ENCODE data around the gene RTN4R.

RTN4R gene

DNA sequence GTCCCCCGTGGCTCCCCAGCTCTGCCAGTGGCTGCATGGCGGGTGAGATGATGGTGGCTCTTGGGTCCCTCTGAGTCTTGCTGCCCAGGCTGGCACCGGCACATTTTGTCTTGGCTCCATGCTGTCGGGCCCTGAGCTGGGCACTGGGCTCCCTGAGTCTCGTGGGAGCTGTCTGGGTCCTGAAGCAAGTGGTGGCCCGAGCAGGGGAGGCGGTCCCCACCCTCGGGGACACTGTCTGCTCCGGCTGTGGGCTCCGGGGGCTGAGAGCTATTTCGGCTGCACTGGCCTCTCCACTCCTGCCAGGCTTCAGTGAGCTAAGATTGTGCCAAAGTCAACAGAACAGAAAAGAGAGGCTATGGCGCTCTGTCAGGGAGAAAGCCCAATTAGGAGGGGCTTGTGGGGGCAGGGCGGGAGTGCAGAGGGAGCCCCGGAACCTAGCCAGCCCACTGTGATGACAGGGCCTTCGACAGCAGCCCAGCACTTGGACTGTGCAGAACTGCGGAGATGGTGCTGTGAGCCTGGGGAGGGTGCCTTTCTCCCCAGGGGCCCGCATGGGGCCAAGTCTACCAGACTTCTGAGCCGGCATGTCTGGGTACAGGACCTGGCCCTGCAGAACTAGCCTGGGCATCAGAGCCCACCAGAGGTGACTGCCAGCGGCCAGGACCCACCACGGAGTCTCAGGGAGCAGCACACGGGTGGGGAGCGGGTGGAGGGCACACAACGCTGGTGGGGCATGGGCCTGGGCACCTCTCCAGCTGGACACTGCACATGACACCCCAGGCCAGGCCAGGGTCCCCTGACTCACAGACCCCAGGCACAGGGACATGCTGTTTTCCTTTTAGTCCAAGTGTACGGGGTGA is 38.0 kb downstream of the RTN4R start:
- no peak for DNase-seq (ENCODE audit: low read depth in 3 of 3)

- DNase-seq (ENCODE audit: low read depth in 3 of 3), result no peak
Measured at GRCh38 chr22:20228939-20229272, 39.2 kb downstream of the RTN4R start.

DNA sequence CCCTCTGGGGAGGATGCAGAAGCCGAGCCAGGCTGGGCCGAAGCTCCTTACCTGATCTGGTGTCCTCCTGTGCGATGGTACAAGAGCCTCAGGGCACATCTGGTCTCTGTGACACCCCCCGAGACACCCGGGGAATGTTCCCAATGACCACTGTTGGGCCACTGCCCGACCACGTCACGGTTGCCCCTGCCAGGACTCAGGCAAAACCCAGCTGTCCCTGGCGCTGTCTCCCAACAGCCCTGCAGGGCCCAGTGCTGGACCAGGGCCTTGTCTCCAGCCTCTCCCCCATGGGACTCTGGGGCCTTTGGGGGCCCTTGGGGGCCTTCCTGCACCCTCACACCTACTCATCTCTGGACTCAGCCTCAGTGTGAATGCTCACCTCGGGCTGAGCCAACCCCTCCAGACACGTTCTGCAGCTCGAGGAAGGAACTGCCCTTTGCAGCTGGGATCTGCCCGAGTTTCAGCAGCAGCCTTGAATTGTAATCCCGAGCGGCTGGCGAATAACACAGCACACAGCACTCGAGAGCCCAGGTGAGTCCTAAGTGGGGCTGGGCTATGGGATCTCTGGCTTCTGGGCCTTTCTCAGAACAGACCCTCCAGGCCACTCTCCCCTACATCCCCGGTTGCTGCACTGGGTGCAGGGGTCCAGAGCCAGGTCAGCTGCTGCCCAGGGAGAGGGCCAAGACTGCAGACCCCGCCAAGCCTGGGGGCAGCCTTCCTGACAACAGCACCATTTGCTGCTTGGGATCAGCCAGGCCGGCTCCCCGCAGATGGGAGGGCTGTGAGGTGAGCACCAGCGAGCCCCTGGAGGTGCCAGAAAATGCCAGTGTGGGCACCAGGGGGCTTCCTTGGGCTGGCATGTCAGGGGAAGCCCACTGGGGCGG is 39.8 kb downstream of the RTN4R start:
- DNase-seq (ENCODE audit: low read depth in 3 of 3), result no peak

DNA sequence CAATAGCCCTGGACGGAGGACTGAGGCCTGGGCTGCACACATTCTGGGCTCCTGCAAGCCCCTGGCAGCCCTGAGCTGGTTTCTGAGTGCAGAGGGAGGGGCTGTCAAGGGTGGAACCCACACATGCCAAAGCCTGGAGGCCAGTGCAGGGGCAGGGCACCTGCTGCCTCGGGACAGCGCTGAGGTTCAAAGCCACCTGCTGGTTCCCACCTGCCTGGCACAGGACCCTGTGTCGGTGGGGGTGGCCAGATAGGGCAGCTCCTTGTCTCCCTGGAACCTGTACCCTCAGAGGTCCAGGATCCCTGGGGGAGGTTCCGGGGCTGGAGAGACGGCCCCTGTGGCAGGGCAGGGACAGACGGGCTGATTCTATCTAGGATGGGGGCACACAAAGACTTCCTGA is 40.8 kb downstream of the RTN4R start:
- no peak for DNase-seq (ENCODE audit: low read depth in 3 of 3)

DNA sequence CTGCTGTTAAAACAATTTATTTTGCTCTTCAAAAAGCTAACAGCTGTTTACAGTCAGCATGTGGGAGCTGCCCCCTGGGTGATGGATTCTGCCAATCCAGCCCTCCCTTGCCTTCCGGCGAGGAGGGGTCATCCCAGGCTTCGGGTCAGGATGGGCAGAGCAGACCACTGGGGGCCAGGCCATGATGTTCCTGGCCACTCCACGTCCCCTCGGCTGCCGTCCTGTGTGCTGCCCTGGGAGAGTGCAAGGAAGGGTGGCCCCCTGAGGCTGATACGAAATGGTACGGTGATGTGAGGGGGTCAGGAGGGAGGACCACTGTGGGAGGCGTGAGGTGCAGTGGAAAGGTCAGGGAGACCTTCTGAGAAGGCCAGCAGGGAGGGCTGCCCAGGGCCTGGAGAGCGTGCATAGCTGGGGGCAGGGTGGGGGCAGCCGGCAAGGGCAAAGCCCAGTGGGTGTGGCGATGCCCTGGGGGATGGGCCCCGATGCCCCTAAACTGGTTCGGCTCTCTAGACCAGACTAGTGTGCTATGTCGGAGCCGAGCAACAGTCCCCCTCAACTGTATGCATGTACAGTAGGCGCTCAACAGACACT is 41.3 kb downstream of the RTN4R start:
- DNase-seq (ENCODE audit: low read depth in 3 of 3), result no peak

- DNase-seq (ENCODE audit: low read depth in 3 of 3), result no peak
Measured at GRCh38 chr22:20226077-20226716, 41.9 kb downstream of the RTN4R start.

GRCh38 chr22:20225693-20225966 is 42.5 kb downstream of the RTN4R start:
- DNase-seq (ENCODE audit: low read depth in 3 of 3), result no peak

- DNase-seq (ENCODE audit: low read depth in 3 of 3), result no peak
Measured at GRCh38 chr22:20224917-20225692, 43.0 kb downstream of the RTN4R start.

DNA sequence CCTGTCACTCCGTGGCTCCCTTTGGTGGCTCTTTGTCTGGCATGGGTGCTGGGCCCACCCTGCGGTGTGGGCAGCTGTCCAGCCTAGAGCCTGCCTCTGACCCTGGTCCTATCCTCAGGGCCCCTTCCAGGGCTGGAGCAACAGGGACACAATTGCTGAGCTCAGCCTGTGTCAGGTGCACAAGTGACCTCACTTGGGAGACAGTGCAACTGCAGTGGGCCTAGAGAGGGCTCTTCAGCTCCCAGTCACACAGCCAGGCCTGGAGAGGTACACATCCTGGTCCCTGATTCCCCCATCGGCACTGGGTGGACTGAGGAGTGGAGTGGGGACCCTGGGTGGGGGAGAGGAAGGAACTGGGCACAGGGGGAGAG is 43.9 kb downstream of the RTN4R start:
- DNase-seq (ENCODE audit: low read depth in 3 of 3), result no peak

DNA sequence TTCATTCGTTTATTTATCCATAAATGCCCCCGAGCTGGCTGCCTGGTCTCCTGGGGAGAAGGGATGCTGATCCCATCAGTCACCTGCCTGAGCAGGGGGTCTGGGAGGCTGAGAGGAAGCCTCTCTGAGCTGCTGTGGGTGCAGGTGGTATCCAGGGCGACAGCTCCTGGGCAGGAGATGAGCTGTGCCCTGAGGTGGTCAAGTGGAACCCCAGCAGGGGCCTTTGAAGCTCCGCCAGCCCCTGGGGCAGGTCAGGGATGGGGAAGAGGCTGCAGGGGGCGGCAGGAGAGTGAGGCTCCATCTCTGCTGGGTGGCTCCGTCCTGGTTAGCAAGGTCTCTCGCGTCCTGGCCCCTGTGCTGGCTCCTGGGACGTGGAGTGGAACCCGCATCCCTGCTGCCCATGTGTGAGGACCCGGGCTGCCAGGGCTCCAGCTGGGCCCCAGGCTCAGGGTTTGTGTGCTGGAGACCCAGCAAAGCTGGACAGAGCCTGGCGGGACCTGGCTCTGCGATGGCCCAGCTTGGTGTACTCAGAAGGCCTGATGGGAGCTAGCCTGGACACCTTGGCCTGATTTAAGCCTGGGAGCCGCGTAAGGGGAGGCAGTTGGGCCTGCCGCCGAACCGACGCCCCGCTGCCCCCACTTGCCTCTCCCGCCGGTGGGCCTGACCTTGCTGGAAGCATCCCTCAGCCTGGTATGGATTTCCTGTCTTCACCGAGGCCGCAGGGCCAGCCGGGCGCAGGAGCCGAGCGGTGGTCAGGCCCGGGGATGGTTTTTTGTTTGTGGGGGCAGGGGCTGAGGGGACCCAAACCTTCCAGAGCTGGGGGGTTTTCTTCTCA is 44.5 kb downstream of the RTN4R start:
- no peak for DNase-seq (ENCODE audit: low read depth in 3 of 3)

- no peak for DNase-seq (ENCODE audit: low read depth in 3 of 3)
Measured at GRCh38 chr22:20222764-20223420, 45.2 kb downstream of the RTN4R start.

GRCh38 chr22:20221421-20222340 is 46.4 kb downstream of the RTN4R start:
- DNase-seq (ENCODE audit: low read depth in 3 of 3), result no peak

- no peak for DNase-seq (ENCODE audit: low read depth in 3 of 3)
Measured at GRCh38 chr22:20220629-20221026, 47.5 kb downstream of the RTN4R start.

DNA sequence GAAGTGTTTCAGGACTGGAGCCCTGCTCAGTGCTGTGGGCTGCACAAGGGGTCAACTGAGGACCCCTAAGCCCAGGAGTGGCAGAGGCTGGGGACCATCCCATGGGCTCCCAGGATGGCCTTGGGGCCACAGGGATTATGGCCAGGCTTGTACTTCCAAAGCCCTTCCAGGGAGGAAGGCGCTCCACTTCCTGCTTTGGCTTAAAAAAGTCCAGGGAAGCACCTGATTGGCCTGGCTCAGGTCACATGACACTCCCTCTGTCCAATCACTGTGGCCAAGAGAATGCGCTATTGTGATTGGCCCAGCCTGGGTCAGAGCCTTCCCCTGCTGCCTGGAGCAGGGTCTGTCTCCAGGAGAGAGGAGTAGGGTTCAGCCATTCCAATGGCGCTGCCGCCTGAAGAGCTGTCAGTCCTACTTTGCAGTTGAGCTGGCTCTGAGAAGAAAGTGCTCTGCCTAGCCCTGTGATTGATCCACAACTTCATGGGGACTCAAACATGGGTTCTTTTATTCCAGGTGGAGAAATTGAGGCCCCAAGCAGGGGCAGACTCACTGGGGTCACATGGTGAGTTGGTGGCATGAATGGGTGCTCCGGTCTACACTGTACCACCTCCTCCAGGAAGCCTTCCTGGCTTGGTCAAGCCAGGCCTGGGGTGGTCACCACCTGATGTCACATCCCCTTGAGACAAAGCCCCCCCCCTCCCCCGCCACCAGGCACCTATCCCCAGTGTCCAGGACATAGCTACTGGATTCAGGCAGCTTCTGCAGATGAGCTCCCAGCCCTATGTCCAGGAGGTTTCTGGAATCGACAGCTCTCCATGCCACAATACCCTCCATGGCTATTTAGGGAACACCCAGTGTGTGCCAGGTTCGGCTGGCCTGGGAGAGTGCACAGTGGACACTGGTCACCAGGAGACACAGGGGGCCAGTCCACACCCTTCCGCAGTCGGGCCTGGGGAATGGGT is 48.2 kb downstream of the RTN4R start:
- DNase-seq (ENCODE audit: low read depth in 3 of 3), result no peak

GRCh38 chr22:20218987-20219386 is 49.1 kb downstream of the RTN4R start:
- no peak for DNase-seq (ENCODE audit: low read depth in 3 of 3)

DNA sequence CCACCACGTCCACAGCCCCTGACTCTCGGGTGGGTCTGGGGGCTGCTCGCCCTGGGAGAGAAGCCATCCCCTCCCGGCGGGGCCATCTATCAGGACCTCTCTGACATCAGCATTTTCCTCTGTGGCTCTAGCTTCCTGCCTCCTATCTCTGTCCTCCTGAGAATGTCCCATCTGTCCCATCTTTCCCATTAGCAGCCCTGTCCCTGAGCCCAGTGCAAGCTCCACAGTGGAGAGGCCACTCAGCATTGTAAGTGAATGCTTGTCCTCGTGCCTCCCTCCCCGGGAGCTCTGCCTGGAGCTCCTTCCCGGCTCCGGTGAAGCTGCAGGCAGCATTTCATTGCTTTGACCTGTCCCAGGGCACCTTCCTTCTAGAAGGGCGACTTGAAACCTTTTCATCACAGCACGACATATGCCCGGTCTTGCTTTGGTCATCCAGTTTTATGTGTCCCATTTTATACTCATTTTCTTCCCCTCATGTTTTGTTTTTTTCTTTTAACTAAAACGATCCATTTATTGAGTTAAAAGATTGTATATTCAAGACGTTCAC is 49.7 kb downstream of the RTN4R start:
- no peak for DNase-seq (ENCODE audit: low read depth in 3 of 3)

DNA sequence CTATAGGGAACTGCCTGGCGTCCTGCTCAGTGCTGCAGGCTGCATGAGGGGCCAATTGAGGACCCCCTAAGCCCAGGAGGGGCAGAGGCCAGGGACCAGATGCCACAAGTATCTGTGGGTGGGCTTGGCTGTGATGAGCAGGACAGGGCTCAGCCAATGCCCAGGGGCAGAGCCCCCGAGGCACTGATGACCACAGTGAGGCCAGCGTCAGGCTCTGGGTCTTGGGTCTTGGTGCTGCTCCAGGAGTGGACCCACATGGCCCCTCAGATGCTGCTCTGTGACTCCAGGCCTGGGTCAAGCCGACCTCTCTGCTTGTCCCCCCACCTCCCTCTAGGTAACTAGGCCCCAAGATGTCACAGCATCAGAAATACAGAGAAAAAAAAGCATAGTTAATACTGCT is 50.6 kb downstream of the RTN4R start:
- no peak for DNase-seq (ENCODE audit: low read depth in 3 of 3)
